GM23338 (cell line): Measurements from ENCODE around the gene AFF3. TPM values are rescaled to one million over a fixed set of nuclear protein-coding genes. Genes with fewer than 3 reads are reported as not detected.

ENCODE experiments used
- ATAC-seq: fragments of 200-7000 bp; cut with Tn5 transposase; 3 replicates; pipeline ENCODE4 v1.9.1; 2020
- DNase-seq: peaks from one replicate; pipeline ENCODE4 v3.0.0-alpha.2; 2015; ENCODE audit warnings: low spot score
- H2AFZ ChIP-seq: fragments of 200-600 bp; sonication (generic); 2 replicates; pipeline ENCODE4 v1.8.0; 2016; ENCODE audit warnings: antibody characterized with exemption, mild to moderate bottlenecking, moderate library complexity
- H3F3A ChIP-seq: fragments of 200-600 bp; sonication (generic); replicated peaks from 2 replicates; pipeline ENCODE4 v1.8.0; 2017; ENCODE audit warnings: antibody characterized with exemption, mixed run types, low read depth
- H3K27ac ChIP-seq: fragments of 200-600 bp; sonication (generic); 2 replicates; pipeline ENCODE4 v1.6.1; 2016; ENCODE audit warnings: low read depth
- H3K27me3 ChIP-seq: fragments of 200-600 bp; sonication (generic); 2 replicates; pipeline ENCODE4 v1.8.0; 2016; ENCODE audit warnings: mild to moderate bottlenecking, mixed run types, moderate library complexity; ENCODE audit not compliant: insufficient read depth
- H3K36me3 ChIP-seq: fragments of 200-600 bp; sonication (generic); 2 replicates; pipeline ENCODE4 v1.8.0; 2016; ENCODE audit warnings: mild to moderate bottlenecking; ENCODE audit not compliant: insufficient read depth
- H3K4me1 ChIP-seq: fragments of 200-600 bp; sonication (generic); 2 replicates; pipeline ENCODE4 v1.8.0; 2016; ENCODE audit warnings: mild to moderate bottlenecking, moderate library complexity; ENCODE audit not compliant: insufficient read depth
- H3K4me2 ChIP-seq: fragments of 200-600 bp; sonication (generic); 2 replicates; pipeline ENCODE4 v1.7.1; 2017; ENCODE audit warnings: mixed run types
- H3K4me3 ChIP-seq: fragments of 200-600 bp; sonication (generic); 2 replicates; pipeline ENCODE4 v1.6.1; 2016; ENCODE audit warnings: mixed run types
- H3K79me2 ChIP-seq: fragments of 200-600 bp; sonication (generic); replicated peaks from 2 replicates; pipeline ENCODE4 v1.8.0; 2017; ENCODE audit warnings: mild to moderate bottlenecking; ENCODE audit not compliant: insufficient read depth
- H3K9me2 ChIP-seq: fragments of 200-600 bp; sonication (generic); 2 replicates; pipeline ENCODE4 v1.8.0; 2017; ENCODE audit not compliant: insufficient read depth
- H4K20me1 ChIP-seq: fragments of 200-600 bp; sonication (generic); replicated peaks from 2 replicates; pipeline ENCODE4 v1.8.0; 2017; ENCODE audit warnings: mild to moderate bottlenecking; ENCODE audit not compliant: insufficient read depth
- H3K27ac Mint-ChIP-seq: 2 replicates; pipeline ENCODE4 v1.8.0; 2020; ENCODE audit warnings: inconsistent platforms, mild to moderate bottlenecking, moderate library complexity, mixed read lengths
- H3K27me3 Mint-ChIP-seq: 3 replicates; pipeline ENCODE4 v1.8.0; 2022; ENCODE audit warnings: low read depth, mild to moderate bottlenecking, moderate library complexity, mixed read lengths, inconsistent platforms; ENCODE audit not compliant: insufficient read depth, poor library complexity
- H3K36me3 Mint-ChIP-seq: 3 replicates; pipeline ENCODE4 v1.8.0; 2021; ENCODE audit warnings: low read depth, mild to moderate bottlenecking, inconsistent platforms, moderate library complexity, mixed read lengths
- H3K4me1 Mint-ChIP-seq: 3 replicates; pipeline ENCODE4 v1.8.0; 2020; ENCODE audit warnings: mild to moderate bottlenecking, inconsistent platforms, mixed read lengths
- H3K4me3 Mint-ChIP-seq: 3 replicates; pipeline ENCODE4 v1.8.0; 2021; ENCODE audit warnings: moderate library complexity, mild to moderate bottlenecking, inconsistent platforms, mixed read lengths
- H3K9me3 Mint-ChIP-seq: 3 replicates; pipeline ENCODE4 v1.8.0; 2020; ENCODE audit warnings: moderate library complexity, mild to moderate bottlenecking, inconsistent platforms, mixed read lengths
- CREB1 ChIP-seq: fragments of 250-450 bp; sonication (Bioruptor Pico); IDR thresholded peaks from 2 replicates; pipeline ENCODE4 v1.5.0; 2020; ENCODE audit warnings: low read depth, mild to moderate bottlenecking, moderate library complexity
- CTCF ChIP-seq, 2 experiments: fragments of 200-600 bp in 1 of 2; sonication (generic) in 1 of 2; conservative IDR thresholded peaks; 2 replicates each; pipeline versions ENCODE4 v1.5.1 to v1.6.1; 2016 to 2017; ENCODE audit warnings: antibody characterized with exemption in 2 of 2, low read depth in 2 of 2, mild to moderate bottlenecking in 2 of 2, moderate library complexity in 1 of 2
- ETS1 ChIP-seq: IDR thresholded peaks from 2 replicates; pipeline ENCODE4 v1.6.1; 2016; ENCODE audit warnings: antibody characterized with exemption
- EZH2 ChIP-seq: fragments of 200-600 bp; sonication (generic); IDR thresholded peaks from one replicate; pipeline ENCODE4 v1.8.0; 2017; ENCODE audit warnings: antibody characterized with exemption, mild to moderate bottlenecking, low read depth; ENCODE audit not compliant: unreplicated experiment
- EZH2phosphoT487 ChIP-seq: fragments of 200-600 bp; sonication (generic); IDR thresholded peaks from one replicate; pipeline ENCODE4 v1.8.1; 2018; ENCODE audit warnings: antibody characterized with exemption; ENCODE audit not compliant: unreplicated experiment
- JUNB ChIP-seq: IDR thresholded peaks from one replicate; pipeline ENCODE4 v1.6.1; 2016; ENCODE audit warnings: antibody characterized with exemption; ENCODE audit not compliant: unreplicated experiment
- NANOG ChIP-seq: IDR thresholded peaks from 2 replicates; pipeline ENCODE4 v1.6.1; 2016; ENCODE audit warnings: antibody characterized with exemption, borderline replicate concordance
- POLR2AphosphoS5 ChIP-seq: IDR thresholded peaks from 2 replicates; pipeline ENCODE4 v1.6.1; 2016; ENCODE audit warnings: antibody characterized with exemption, low read depth
- REST ChIP-seq: IDR thresholded peaks from one replicate; pipeline ENCODE4 v1.6.1; 2018; ENCODE audit warnings: antibody characterized with exemption; ENCODE audit not compliant: unreplicated experiment
- STAT1 ChIP-seq: IDR thresholded peaks from one replicate; pipeline ENCODE4 v1.6.1; 2016; ENCODE audit warnings: antibody characterized with exemption; ENCODE audit not compliant: unreplicated experiment
- ZNF114 ChIP-seq: fragments of 250-450 bp; sonication (Bioruptor Pico); IDR thresholded peaks from 2 replicates; pipeline ENCODE4 v1.5.0; 2020; ENCODE audit warnings: mild to moderate bottlenecking, moderate library complexity
- ZNF331 ChIP-seq: fragments of 250-450 bp; sonication (Bioruptor Pico); IDR thresholded peaks from 2 replicates; pipeline ENCODE4 v1.5.0; 2020; ENCODE audit warnings: low read depth, mild to moderate bottlenecking, moderate library complexity
- ZNF462 ChIP-seq: fragments of 250-450 bp; sonication (Bioruptor Pico); IDR thresholded peaks from 2 replicates; pipeline ENCODE4 v1.5.0; 2020; ENCODE audit warnings: mild to moderate bottlenecking, moderate library complexity
- polyA plus RNA-seq: library from polyadenylated mRNA; unstranded; fragments of >200 nt; fragmentation: Nextera tagmentation; extraction: Ambion mirVana; gene quantifications from 2 replicates; pipeline ENCODE4 v1.2.1, GENCODE V29; 2016
- total RNA-seq: library from RNA; depleted of rRNA; stranded (reverse); fragments of >200 nt; shearing (Covaris generic); gene quantifications from 2 replicates; pipeline ENCODE4 v1.2.3, GENCODE V29; 2014

Gene AFF3
- total and polyA plus RNA-seq, 2 experiments from 2014 or later = 0.73 to 1.4 TPM

- TF ChIP-seq EZH2 = no peak
- TF ChIP-seq STAT1 = no peak
- TF ChIP-seq POLR2AphosphoS5 = no peak
- TF ChIP-seq NANOG = no peak
- no peak for TF ChIP-seq CREB1 (CRISPR knock-in tag)
- no peak for TF ChIP-seq EZH2phosphoT487
- no peak for TF ChIP-seq CTCF (conservative IDR thresholded peaks at IDR 0.05; ENCODE audit: low read depth in 2 of 2)
- TF ChIP-seq ZNF331 = no peak
- no peak for TF ChIP-seq ZNF114 (CRISPR knock-in tag)
- TF ChIP-seq ETS1 = no peak
- no peak for TF ChIP-seq JUNB
These were observed 192.4 kb downstream of the AFF3 start (continued) for GRCh38 chr2:99949963-99950362.

- Histone ChIP-seq H3K9me2 (no peaks in the 10 kb centered on the region), H3K79me2 (no peaks in the 10 kb centered on the region), H3K4me2 (no peak overlapping the region), H3K36me3 (no peaks in the 10 kb centered on the region), H3K27me3 (no peaks in the 10 kb centered on the region), H3K4me3 (no peak overlapping the region), H3K4me1 (no peaks in the 10 kb centered on the region), H2AFZ (no peak overlapping the region), H3K27ac (no peak overlapping the region), H4K20me1 (no peaks in the 10 kb centered on the region), H3F3A (no peaks in the 10 kb centered on the region)
- Mint-ChIP-seq H3K27me3 (no peaks in the 10 kb centered on the region), H3K4me1 (no peaks in the 10 kb centered on the region), H3K9me3 (no peaks in the 10 kb centered on the region), H3K4me3 (no peak overlapping the region), H3K27ac (no peak overlapping the region), H3K36me3 (no peaks in the 10 kb centered on the region)
- no peak for ATAC-seq
- no peak for DNase-seq
- TF ChIP-seq ZNF462 (no peak), NANOG (no peak), ZNF114 (CRISPR knock-in tag) (no peak), REST (no peak), ETS1 (no peak)
These were observed 192.9 kb downstream of the AFF3 start for GRCh38 chr2:99949530-99949929.
